ENCODE results near the gene IFT43.

DNA sequence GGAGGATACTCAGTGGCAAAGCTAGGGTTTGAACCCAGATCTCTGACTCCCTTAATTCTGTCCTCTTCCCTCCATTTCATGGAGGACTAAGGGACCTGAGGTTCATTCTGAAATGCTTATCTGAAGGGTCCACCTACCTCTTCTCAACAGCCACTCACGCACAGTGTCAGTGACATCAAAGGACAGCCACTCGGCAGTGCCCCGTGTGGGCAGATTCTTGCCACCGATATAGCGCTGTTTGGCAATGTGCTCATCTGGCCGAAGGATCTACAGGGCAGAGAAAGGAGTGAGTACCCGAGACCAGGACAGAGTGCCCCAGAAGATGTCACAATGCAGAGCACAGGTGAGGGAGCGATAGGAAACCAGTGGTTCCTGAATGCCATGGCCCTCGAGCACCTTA, 14.6 kb upstream of the IFT43 start:
- TF ChIP-seq POLR2A (IDR thresholded peaks at IDR 0.05; ENCODE audit: extremely low read depth, insufficient read length), result no peak
- TF ChIP-seq, protein P1, sequence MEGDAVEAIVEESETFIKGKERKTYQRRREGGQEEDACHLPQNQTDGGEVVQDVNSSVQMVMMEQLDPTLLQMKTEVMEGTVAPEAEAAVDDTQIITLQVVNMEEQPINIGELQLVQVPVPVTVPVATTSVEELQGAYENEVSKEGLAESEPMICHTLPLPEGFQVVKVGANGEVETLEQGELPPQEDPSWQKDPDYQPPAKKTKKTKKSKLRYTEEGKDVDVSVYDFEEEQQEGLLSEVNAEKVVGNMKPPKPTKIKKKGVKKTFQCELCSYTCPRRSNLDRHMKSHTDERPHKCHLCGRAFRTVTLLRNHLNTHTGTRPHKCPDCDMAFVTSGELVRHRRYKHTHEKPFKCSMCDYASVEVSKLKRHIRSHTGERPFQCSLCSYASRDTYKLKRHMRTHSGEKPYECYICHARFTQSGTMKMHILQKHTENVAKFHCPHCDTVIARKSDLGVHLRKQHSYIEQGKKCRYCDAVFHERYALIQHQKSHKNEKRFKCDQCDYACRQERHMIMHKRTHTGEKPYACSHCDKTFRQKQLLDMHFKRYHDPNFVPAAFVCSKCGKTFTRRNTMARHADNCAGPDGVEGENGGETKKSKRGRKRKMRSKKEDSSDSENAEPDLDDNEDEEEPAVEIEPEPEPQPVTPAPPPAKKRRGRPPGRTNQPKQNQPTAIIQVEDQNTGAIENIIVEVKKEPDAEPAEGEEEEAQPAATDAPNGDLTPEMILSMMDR (IDR thresholded peaks at IDR 0.05; ENCODE audit: low read depth, low read length), result no peak
- TF ChIP-seq MYC (IDR thresholded peaks at IDR 0.05; ENCODE audit: low read depth, low read length), result no peak

Measured in NB4 (cell line).